Activated CD8-positive, alpha-beta T cell treated with anti-CD3 and anti-CD28 coated beads, Interleukin-2, amount 10 ng/mL, durations not matched to agents 7 days and 5 days (primary cell): Measurements from ENCODE around the gene DOCK8. TPM values are rescaled to one million over a fixed set of nuclear protein-coding genes. Genes with fewer than 3 reads are reported as not detected.

Experiments used
- ATAC-seq: fragments of 150-1000 bp; cut with Tn5 transposase; one replicate; pipeline ENCODE4 v1.10.0; 2021; ENCODE audit warnings: moderate library complexity
- CTCF ChIA-PET: fragments of 350-600 bp; sonication (Branson Sonifier 250); formaldehyde crosslinking; loops from one replicate; lab custom pipeline; 2021; ENCODE audit warnings: antibody characterized with exemption; lab: Charles Lee
- POLR2A ChIA-PET: fragments of 350-600 bp; sonication (Branson Sonifier 250); formaldehyde crosslinking; loops from one replicate; lab custom pipeline; 2021; ENCODE audit warnings: antibody characterized with exemption; lab: Charles Lee
- DNase-seq: peaks from one replicate; pipeline ENCODE4 v3.0.0-alpha.2; 2020
- H3K27ac Mint-ChIP-seq: one replicate; pipeline ENCODE4 v1.8.0; 2021; ENCODE audit warnings: mild to moderate bottlenecking, mixed read lengths
- H3K27me3 Mint-ChIP-seq: one replicate; pipeline ENCODE4 v1.8.0; 2021; ENCODE audit warnings: low read depth, mixed read lengths
- H3K36me3 Mint-ChIP-seq: one replicate; pipeline ENCODE4 v1.8.0; 2021; ENCODE audit warnings: low read depth, mixed read lengths
- H3K4me1 Mint-ChIP-seq: one replicate; pipeline ENCODE4 v1.8.0; 2021; ENCODE audit warnings: low read depth, mixed read lengths
- H3K4me3 Mint-ChIP-seq: one replicate; pipeline ENCODE4 v1.8.0; 2021; ENCODE audit warnings: mild to moderate bottlenecking, mixed read lengths
- H3K9me3 Mint-ChIP-seq: one replicate; pipeline ENCODE4 v1.8.0; 2022; ENCODE audit warnings: mixed read lengths; ENCODE audit not compliant: insufficient read depth
- total RNA-seq, 2 experiments: library from RNA; stranded (reverse); gene quantifications; one replicate each; pipeline ENCODE4 v1.2.3, GENCODE V29; 2021

Gene DOCK8
- total RNA-seq, 2 experiments from 2014 or later: 386 to 389 TPM

DNA sequence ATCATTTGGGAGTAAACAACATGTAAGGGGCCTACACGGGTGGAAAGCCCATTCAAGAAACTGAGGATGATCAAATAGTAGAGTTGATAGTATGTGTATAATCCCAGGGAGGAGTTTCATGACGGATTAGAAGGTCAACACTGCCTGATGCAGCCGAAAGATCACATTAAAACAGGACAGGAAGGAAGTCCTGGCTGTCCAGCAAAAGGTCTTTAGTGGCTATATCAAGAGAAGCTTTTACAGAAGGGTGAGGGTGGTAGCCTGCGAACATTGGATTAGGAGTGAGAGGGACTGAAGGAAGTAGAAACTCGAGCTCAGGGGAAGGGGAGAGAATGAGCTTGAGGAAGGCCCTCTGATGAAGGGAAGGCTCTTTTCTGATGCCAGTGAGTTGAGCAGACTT is 36.0 kb downstream of the DOCK8 start:
- Mint-ChIP-seq H3K9me3 (no peaks in the 10 kb centered on the region), H3K4me3 (no peak overlapping the region), H3K4me1 (peaks cover 48% of the 10 kb centered on the region), H3K27me3 (no peaks in the 10 kb centered on the region), H3K27ac (peak overlapping the region; percentile 47), H3K36me3 (peaks cover 43% of the 10 kb centered on the region)
- ChIA-PET POLR2A (no interaction called here), CTCF (interaction anchor here (1.1 kb wide), 1 partner anchor 8 kb away, joined by 4 read pairs; no protein-coding TSS in a partner anchor)
- ATAC-seq (no peak), DNase-seq (no peak)

DNA sequence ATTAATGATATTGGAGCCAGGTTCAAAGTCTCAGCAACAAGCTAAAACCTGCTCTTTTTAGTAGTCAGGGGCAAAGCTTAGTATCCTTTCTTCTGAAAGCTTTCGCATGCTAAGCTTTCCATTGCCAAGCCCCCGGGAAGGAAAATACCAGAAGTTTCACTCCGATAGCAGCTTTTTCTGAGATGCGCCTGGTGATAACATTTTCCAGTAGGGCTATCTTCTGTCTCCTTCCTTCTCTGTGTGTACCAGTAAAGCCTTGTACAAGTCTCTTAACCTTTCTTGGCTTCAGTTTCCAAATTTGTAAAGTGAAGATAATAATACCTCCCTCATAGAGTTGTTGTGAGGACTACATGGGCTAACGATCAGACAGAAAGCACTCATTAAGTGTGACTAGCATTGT is 36.7 kb downstream of the DOCK8 start:
- H3K4me3 Mint-ChIP-seq: no peak overlapping the region

DNA sequence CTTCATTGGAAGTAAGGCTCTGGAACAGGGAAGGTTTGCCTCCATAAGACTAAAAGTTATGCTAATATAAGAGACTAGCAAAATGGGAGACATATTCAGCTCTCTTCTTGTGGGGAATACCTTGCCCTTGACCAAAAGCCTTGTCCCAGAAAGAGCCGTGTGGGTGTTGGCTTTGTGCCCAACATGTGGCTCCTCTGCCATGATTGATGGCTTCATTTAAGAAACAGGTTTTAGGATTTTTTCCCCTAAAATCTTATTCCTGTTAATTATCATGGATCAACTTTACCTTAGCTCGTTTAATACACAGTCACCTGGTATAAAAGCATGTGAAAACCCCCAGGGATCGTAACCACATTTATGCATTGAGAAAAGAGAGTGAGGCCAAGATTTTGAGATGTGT is 38.9 kb downstream of the DOCK8 start:
- Mint-ChIP-seq H3K36me3 (peaks cover 42% of the 10 kb centered on the region), H3K27me3 (no peaks in the 10 kb centered on the region), H3K27ac (no peak overlapping the region), H3K4me3 (no peak overlapping the region), H3K9me3 (no peaks in the 10 kb centered on the region), H3K4me1 (peaks cover 43% of the 10 kb centered on the region)
- ChIA-PET POLR2A (no interaction called here), CTCF (no interaction called here)
- no peak for ATAC-seq
- no peak for DNase-seq

More for the DNA sequence above, 36.7 kb downstream of the DOCK8 start:
- peaks cover 40% of the 10 kb centered on the region for H3K36me3 Mint-ChIP-seq
- ChIA-PET CTCF (no interaction called here), POLR2A (no interaction called here)
- DNase-seq (no peak), ATAC-seq (no peak)
- H3K9me3 Mint-ChIP-seq: no peaks in the 10 kb centered on the region
- H3K4me1 Mint-ChIP-seq: peaks cover 44% of the 10 kb centered on the region
- H3K27me3 Mint-ChIP-seq: no peaks in the 10 kb centered on the region
- no peak overlapping the region for H3K27ac Mint-ChIP-seq

DNA sequence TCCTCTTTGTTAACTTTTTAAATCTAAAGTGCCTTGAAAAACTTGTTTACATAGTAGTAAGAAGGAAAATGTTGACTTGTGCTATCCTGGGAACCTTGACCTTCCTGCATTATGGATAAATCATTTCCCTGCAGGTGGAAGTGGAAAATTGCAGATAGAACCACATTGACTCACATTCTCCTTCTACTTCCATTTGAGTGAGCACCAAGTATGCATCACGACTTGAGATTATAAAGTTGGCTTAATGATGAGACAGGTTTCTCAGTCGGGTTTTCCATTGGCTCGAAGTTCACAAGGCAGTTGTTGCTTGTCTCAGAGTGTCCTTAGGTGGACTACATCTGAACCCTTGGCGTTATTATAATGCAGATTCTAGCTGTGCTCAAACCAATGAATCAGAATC is 39.9 kb downstream of the DOCK8 start:
- Mint-ChIP-seq H3K9me3 (no peaks in the 10 kb centered on the region), H3K27me3 (no peaks in the 10 kb centered on the region), H3K27ac (no peak overlapping the region), H3K36me3 (peaks cover 43% of the 10 kb centered on the region), H3K4me1 (peaks cover 42% of the 10 kb centered on the region), H3K4me3 (no peak overlapping the region)
- DNase-seq (no peak), ATAC-seq (no peak)
- CTCF ChIA-PET: no interaction called here
- POLR2A ChIA-PET: no interaction called here

DNA sequence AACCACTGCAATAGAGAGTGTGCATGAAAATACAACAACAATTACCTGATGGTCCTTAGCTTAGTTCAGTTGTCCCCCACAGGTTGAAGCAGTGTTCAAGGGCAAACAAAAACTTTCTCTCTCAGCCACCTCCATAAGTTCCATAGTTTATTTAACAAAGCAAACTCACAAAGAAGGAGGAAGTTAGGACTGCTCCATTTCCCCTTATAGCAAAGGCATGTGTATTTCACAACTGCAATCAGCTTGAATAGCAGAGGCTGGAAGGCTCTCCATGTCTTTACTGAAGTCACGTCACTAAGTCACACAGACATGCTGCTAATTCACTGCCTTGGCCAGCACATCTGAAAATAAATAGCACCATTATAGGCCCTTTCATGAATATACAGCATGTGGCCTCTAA is 43.3 kb downstream of the DOCK8 start:
- no peak overlapping the region for H3K4me3 Mint-ChIP-seq
- no peak overlapping the region for H3K27ac Mint-ChIP-seq
- ATAC-seq (no peak), DNase-seq (no peak)
- H3K4me1 Mint-ChIP-seq: peaks cover 34% of the 10 kb centered on the region
- peaks cover 7% of the 10 kb centered on the region for H3K27me3 Mint-ChIP-seq
- ChIA-PET POLR2A (no interaction called here), CTCF (interaction anchor here (1.8 kb wide), 1 partner anchor 15 kb away, joined by 4 read pairs; no protein-coding TSS in a partner anchor)
- peaks cover 43% of the 10 kb centered on the region for H3K36me3 Mint-ChIP-seq
- no peaks in the 10 kb centered on the region for H3K9me3 Mint-ChIP-seq

DNA sequence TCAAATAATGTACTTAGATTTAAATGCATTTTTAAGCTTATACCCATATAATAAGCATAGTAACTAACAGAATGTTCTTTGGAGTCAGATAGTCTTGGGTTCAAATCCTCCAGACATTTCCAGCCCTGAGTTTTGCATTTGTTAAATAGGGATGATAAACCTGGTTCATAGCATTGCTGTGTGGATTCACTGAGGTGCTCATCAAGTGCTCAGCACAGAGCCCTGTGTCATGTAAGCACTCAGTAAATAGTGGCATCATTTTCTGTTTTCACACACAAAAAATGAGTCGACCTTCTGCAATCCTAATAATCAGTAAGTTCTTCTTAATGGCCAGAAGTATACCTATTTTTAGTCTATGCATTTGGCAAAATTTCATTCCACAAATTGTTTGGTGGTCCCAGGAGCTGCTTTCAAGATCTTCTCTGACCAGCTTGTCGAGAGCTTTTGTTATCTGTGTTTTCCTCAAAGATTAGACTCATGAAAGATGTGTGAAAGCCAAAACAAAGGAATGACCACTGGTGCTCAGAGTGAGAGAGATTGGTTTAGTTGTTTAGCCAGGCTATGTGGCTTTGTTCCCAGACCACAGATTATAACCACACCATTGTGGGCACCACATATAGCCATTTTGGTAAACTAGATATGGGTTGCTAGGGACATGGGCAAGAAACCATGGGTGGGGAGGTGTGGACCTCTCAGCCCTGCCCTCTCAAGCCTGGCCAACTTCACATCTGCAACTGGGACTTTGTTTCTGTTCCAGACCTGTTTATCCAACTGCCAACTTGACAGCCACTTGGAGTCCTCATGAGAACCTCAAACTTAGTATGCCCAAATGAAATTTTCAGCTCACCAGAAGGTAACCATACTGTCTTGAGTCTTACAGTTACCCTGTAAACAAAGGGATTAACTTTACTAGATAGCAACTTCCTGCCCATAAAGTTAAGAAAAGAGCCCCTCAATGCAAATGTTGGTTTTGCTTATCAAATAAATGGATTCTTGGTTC is 45.0 kb downstream of the DOCK8 start:
- peaks cover 35% of the 10 kb centered on the region for H3K36me3 Mint-ChIP-seq
- H3K9me3 Mint-ChIP-seq: no peaks in the 10 kb centered on the region
- H3K27me3 Mint-ChIP-seq: peaks cover 7% of the 10 kb centered on the region
- H3K4me3 Mint-ChIP-seq: no peak overlapping the region
- no peak overlapping the region for H3K27ac Mint-ChIP-seq
- DNase-seq (no peak), ATAC-seq (peak; percentile 53)
- peaks cover 45% of the 10 kb centered on the region for H3K4me1 Mint-ChIP-seq
- ChIA-PET CTCF (interaction anchor here (0.7 to 1.8 kb wide), 2 partner anchors 9 to 13 kb away, joined by 4 read pairs; no protein-coding TSS in a partner anchor), POLR2A (no interaction called here)

GRCh38 chr9:264231-264630 is 49.6 kb downstream of the DOCK8 start:
- CTCF ChIA-PET: no interaction called here

GRCh38 chr9:265209-265870 is 50.7 kb downstream of the DOCK8 start:
- Mint-ChIP-seq H3K9me3 (peaks cover 6% of the 10 kb centered on the region), H3K4me1 (peaks cover 60% of the 10 kb centered on the region), H3K27me3 (peaks cover 7% of the 10 kb centered on the region), H3K27ac (no peak overlapping the region), H3K4me3 (no peak overlapping the region), H3K36me3 (peaks cover 45% of the 10 kb centered on the region)
- ChIA-PET CTCF (interaction anchor here (0.7 to 1.0 kb wide), 2 partner anchors 23 to 51 kb away, joined by 3 read pairs; partner anchors contain the start of gene DOCK8), POLR2A (interaction anchor here (1.6 to 2.1 kb wide), 2 partner anchors 7 to 12 kb away, joined by 5 to 7 read pairs; no protein-coding TSS in a partner anchor)
- ATAC-seq (no peak), DNase-seq (no peak)

More at GRCh38 chr9:264231-264630, 49.6 kb downstream of the DOCK8 start:
- peaks cover 1% of the 10 kb centered on the region for H3K9me3 Mint-ChIP-seq
- DNase-seq (no peak), ATAC-seq (no peak)
- H3K27ac Mint-ChIP-seq: no peak overlapping the region
- no peak overlapping the region for H3K4me3 Mint-ChIP-seq
- peaks cover 7% of the 10 kb centered on the region for H3K27me3 Mint-ChIP-seq
- H3K4me1 Mint-ChIP-seq: peaks cover 61% of the 10 kb centered on the region
- H3K36me3 Mint-ChIP-seq: peaks cover 42% of the 10 kb centered on the region
- POLR2A ChIA-PET: interaction anchor here (1.6 kb wide), 1 partner anchor 8 kb away, joined by 5 read pairs; no protein-coding TSS in a partner anchor

GRCh38 chr9:266228-266627 is 51.6 kb downstream of the DOCK8 start:
- POLR2A ChIA-PET: interaction anchor here (1.0 to 2.1 kb wide), 2 partner anchors 11 to 12 kb away, joined by 3 to 7 read pairs; no protein-coding TSS in a partner anchor
- no peak for ATAC-seq
- Mint-ChIP-seq H3K27me3 (peaks cover 5% of the 10 kb centered on the region), H3K4me3 (no peak overlapping the region), H3K36me3 (peaks cover 45% of the 10 kb centered on the region), H3K4me1 (peaks cover 66% of the 10 kb centered on the region), H3K9me3 (peaks cover 6% of the 10 kb centered on the region), H3K27ac (no peak overlapping the region)
- CTCF ChIA-PET: interaction anchor here (0.8 to 1.0 kb wide), 2 partner anchors 52 kb away, joined by 3 read pairs; partner anchors contain the start of gene DOCK8
- DNase-seq: no peak

GRCh38 chr9:268616-269015 is 54.0 kb downstream of the DOCK8 start:
- POLR2A ChIA-PET: interaction anchor here (0.9 to 1.6 kb wide), 3 partner anchors 14 to 53 kb away, joined by 3 to 5 read pairs (median 3); no protein-coding TSS in a partner anchor
- CTCF ChIA-PET: interaction anchor here (0.7 to 1.9 kb wide), 2 partner anchors 12 to 54 kb away, joined by 3 to 7 read pairs; partner anchors contain the start of gene DOCK8
- H3K9me3 Mint-ChIP-seq: peaks cover 6% of the 10 kb centered on the region
- ATAC-seq (no peak), DNase-seq (no peak)
- H3K36me3 Mint-ChIP-seq: peaks cover 50% of the 10 kb centered on the region
- H3K4me1 Mint-ChIP-seq: peaks cover 75% of the 10 kb centered on the region
- no peak overlapping the region for H3K4me3 Mint-ChIP-seq
- H3K27ac Mint-ChIP-seq: peak overlapping the region; percentile 71
- no peaks in the 10 kb centered on the region for H3K27me3 Mint-ChIP-seq

DNA sequence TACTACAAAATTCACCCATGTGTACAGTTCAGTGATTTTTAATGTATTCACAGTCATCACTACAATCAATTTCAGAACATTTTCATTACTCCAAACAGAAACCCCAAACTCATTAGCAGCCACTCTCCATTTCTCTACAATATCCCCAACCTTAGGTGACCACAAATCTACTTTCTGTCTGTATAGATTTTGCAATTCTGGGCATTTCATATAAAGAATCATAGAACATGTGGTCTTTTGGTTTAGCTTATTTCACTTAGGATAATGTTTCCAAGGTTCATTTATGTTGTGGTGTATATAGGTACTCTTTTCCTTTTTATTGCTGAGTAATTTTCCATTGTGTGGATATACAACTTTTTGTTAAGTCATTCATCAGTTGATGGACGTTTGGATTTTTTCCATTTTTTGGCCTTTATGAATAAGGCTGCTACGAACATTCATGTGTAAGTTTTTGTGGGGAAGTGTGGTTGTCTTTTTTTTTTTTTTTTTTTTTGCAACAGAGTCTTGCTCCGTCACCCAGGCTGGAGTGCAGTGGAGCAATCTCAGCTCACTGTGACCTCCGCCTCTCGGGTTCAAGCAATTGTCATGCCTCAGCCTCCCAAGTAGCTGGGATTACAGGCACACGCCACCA is 54.5 kb downstream of the DOCK8 start:
- no peaks in the 10 kb centered on the region for H3K27me3 Mint-ChIP-seq
- peaks cover 50% of the 10 kb centered on the region for H3K36me3 Mint-ChIP-seq
- DNase-seq (no peak), ATAC-seq (no peak)
- H3K4me1 Mint-ChIP-seq: peaks cover 69% of the 10 kb centered on the region
- H3K4me3 Mint-ChIP-seq: no peak overlapping the region
- CTCF ChIA-PET: interaction anchor here (1.9 kb wide), 1 partner anchor 54 kb away, joined by 7 read pairs; the partner anchor contains the start of gene DOCK8
- POLR2A ChIA-PET: interaction anchor here (0.9 to 1.6 kb wide), 3 partner anchors 13 to 54 kb away, joined by 3 to 5 read pairs (median 3); no protein-coding TSS in a partner anchor
- H3K27ac Mint-ChIP-seq: no peak overlapping the region
- peaks cover 6% of the 10 kb centered on the region for H3K9me3 Mint-ChIP-seq
